HG03095 (cell line): ENCODE results near the gene SLIT3.

Experiments used
- ATAC-seq: cut with Tn5 transposase; IDR thresholded peaks from one replicate; pipeline ENCODE4 v1.9.1; 2021; ENCODE audit warnings: moderate library complexity; ENCODE audit not compliant: unreplicated experiment

The SLIT3 gene

GRCh38 chr5:169300468-169301385 is at the start of gene SLIT3:
Gene SLIT3 (minus strand): TSS chr5:169301139. CDS start chr5:169300709, 430 bp downstream.
- ATAC-seq = no peak

- ATAC-seq = no peak
Observed at GRCh38 chr5:169350016-169350415, 49.1 kb upstream of the SLIT3 start.

- no peak for ATAC-seq
Observed at GRCh38 chr5:169347786-169348185, 46.8 kb upstream of the SLIT3 start.

- ATAC-seq = no peak
Observed at GRCh38 chr5:169344629-169345028, 43.7 kb upstream of the SLIT3 start.

GRCh38 chr5:169343766-169344165 is 42.8 kb upstream of the SLIT3 start:
- ATAC-seq = no peak

GRCh38 chr5:169341556-169341955 is 40.6 kb upstream of the SLIT3 start:
- no peak for ATAC-seq

- peak; percentile 55 for ATAC-seq
Observed at GRCh38 chr5:169339869-169340268, 38.9 kb upstream of the SLIT3 start.

GRCh38 chr5:169336242-169336641 is 35.3 kb upstream of the SLIT3 start:
- no peak for ATAC-seq

GRCh38 chr5:169335806-169336205 is 34.9 kb upstream of the SLIT3 start:
- ATAC-seq = no peak

GRCh38 chr5:169333518-169333917 is 32.6 kb upstream of the SLIT3 start:
- ATAC-seq = no peak

- ATAC-seq = no peak
Observed at GRCh38 chr5:169331292-169331852, 30.4 kb upstream of the SLIT3 start.

- ATAC-seq = no peak
Observed at GRCh38 chr5:169328401-169328800, 27.5 kb upstream of the SLIT3 start.

GRCh38 chr5:169325273-169325672 is 24.3 kb upstream of the SLIT3 start:
- no peak for ATAC-seq

GRCh38 chr5:169318556-169318955 is 17.6 kb upstream of the SLIT3 start:
- ATAC-seq = no peak

GRCh38 chr5:169307646-169308045 is 6.7 kb upstream of the SLIT3 start:
- no peak for ATAC-seq

GRCh38 chr5:169305366-169305765 is 4.4 kb upstream of the SLIT3 start:
- no peak for ATAC-seq

GRCh38 chr5:169304175-169304574 is 3.2 kb upstream of the SLIT3 start:
- no peak for ATAC-seq

GRCh38 chr5:169303119-169303515 is 2.2 kb upstream of the SLIT3 start:
- ATAC-seq = no peak

GRCh38 chr5:169302491-169303118 is 1.7 kb upstream of the SLIT3 start:
- ATAC-seq = no peak

- no peak for ATAC-seq
Observed at GRCh38 chr5:169301986-169302385, 1.0 kb upstream of the SLIT3 start.

- no peak for ATAC-seq
Observed at GRCh38 chr5:169301386-169301934, 521 bp upstream of the SLIT3 start.
